ENCODE data around the gene TREX2.

DNA sequence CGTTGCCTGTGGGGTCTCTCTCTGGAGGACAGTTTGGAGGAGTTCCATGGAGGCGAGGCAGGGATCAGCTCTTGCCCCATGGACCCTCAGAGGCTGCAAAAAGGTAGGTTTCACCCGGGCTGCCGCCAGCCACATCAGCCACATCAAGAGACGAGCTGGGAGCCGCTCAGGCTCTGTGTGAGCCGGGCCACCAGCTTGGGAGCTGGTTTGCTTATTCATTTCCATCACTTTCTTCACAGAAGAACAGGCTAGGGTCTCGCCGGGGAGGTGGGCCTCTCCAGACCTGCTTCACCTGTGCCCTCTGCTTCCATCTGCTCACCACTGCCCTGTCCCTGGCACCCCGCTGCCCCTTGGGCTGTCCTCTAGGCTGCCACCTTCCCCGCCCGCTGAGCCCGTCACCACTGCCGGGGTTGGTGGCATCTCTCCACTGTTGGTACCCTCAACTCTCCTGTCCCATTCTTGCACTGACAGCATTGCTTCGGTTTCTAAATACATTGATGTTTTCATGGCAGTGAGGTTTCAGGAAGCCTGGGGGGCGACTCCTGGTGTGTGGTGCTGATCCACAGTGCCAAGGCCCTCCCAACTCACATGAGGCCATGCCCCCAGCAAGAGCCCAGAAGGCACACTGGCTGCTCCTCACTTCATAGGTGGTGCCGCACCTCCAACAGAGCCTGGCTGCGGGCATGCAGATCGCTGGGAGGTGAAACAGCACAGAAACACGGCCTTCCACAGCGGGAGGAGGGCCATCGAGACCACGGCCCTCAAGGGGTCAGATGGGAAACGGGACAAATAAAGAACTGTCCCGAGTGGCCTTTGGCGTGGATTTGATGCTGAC lies 4.5 kb upstream of the TREX2 start:
- TF ChIP-seq, protein P1, sequence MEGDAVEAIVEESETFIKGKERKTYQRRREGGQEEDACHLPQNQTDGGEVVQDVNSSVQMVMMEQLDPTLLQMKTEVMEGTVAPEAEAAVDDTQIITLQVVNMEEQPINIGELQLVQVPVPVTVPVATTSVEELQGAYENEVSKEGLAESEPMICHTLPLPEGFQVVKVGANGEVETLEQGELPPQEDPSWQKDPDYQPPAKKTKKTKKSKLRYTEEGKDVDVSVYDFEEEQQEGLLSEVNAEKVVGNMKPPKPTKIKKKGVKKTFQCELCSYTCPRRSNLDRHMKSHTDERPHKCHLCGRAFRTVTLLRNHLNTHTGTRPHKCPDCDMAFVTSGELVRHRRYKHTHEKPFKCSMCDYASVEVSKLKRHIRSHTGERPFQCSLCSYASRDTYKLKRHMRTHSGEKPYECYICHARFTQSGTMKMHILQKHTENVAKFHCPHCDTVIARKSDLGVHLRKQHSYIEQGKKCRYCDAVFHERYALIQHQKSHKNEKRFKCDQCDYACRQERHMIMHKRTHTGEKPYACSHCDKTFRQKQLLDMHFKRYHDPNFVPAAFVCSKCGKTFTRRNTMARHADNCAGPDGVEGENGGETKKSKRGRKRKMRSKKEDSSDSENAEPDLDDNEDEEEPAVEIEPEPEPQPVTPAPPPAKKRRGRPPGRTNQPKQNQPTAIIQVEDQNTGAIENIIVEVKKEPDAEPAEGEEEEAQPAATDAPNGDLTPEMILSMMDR (IDR thresholded peaks at IDR 0.05) = no peak
- no peak for TF ChIP-seq POLR2A (IDR thresholded peaks at IDR 0.05)
- no peak for TF ChIP-seq POLR2AphosphoS5 (IDR thresholded peaks at IDR 0.05)
